KOPT-K1 (cell line): ENCODE measurements around the gene SLF2.

Experiments used
- H3K27ac ChIP-seq: fragments of 200-600 bp; sonication (generic); 2 replicates; pipeline ENCODE4 v1.5.1; 2016; ENCODE audit warnings: antibody characterized with exemption, mild to moderate bottlenecking, low read depth, low read length; ENCODE audit not compliant: poor library complexity, severe bottlenecking
- H3K36me3 ChIP-seq: fragments of 200-600 bp; sonication (generic); 2 replicates; pipeline ENCODE4 v1.5.1; 2017; ENCODE audit warnings: antibody characterized with exemption, mild to moderate bottlenecking, low read length, moderate library complexity; ENCODE audit not compliant: insufficient read depth
- H3K9me3 ChIP-seq: fragments of 200-600 bp; sonication (generic); 2 replicates; pipeline ENCODE4 v1.5.1; 2017; ENCODE audit warnings: antibody characterized with exemption, low read length, mild to moderate bottlenecking; ENCODE audit not compliant: insufficient read depth, poor library complexity, severe bottlenecking

Gene SLF2

DNA sequence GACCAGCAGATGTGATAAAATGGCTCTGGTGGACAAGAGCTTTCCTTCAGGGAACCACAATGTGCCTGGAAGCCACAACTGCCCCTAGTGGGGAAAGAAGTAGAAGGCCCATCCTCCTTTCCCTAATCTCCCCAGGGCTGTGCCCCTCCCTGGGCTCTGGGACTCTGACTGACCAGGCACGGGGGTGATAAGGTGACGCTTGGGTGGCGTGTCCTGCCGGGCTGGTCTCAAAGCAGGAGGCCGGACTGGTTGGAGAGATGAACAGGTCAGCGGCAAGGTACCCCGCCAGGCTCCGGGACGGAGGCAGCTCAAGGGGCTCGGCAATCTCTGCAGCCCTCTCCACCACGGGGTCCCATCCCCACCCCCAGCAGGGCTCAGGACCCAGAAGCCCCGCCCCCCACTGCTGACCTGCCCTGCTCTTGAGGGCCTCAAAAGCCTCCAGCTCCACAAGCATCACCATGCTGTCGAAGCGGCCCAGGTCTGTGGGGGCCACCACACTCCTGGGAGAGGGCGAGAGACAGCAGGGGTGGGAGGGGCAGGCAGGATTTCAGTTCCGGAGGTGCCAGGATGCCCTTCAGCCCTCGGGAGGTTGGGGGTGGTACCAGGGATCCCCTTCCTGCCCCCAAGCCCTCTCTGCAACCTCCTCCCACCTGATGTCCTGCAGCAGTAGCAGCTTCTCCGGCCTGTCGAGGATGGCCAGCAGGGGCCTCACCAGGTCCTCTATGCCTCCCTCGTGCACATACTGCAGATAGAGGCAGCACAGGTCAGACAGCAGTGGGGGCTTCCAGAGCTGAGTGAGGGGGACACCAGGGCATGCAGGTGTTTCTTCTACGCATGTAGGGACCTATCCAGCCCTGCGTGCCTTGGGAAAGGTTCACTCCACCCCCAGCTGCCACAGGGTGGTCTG, 99.0 kb downstream of the SLF2 start:
- Histone ChIP-seq H3K36me3 (no peaks in the 10 kb centered on the region), H3K27ac (no peak overlapping the region), H3K9me3 (no peaks in the 10 kb centered on the region)

GRCh38 chr10:101012525-101013364, 100.0 kb downstream of the SLF2 start:
- no peaks in the 10 kb centered on the region for H3K9me3 ChIP-seq
- no peaks in the 10 kb centered on the region for H3K36me3 ChIP-seq
- no peak overlapping the region for H3K27ac ChIP-seq

DNA sequence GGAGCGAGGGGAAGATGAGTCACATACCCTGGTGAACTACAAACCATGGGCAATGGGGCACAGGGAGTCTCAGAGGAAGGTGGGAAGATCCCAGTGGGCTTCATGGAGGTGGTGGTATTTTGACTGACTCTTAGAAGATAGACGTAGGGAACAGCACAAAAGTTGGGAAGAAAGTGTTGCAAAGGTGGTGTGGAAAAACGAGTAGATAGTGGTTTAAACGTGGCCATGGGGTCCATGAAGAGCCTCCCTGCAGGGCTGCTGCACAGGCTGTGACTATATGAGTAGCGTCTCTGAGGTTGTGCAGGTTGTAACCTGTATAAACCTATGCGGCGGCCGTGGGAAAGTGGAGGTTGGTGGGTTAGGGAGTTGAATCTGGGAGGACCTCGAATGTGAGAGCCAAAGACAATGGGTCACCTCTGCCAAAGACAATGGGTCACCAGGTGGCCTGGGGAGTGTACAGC, 100.6 kb downstream of the SLF2 start:
- no peak overlapping the region for H3K27ac ChIP-seq
- H3K9me3 ChIP-seq = no peaks in the 10 kb centered on the region

DNA sequence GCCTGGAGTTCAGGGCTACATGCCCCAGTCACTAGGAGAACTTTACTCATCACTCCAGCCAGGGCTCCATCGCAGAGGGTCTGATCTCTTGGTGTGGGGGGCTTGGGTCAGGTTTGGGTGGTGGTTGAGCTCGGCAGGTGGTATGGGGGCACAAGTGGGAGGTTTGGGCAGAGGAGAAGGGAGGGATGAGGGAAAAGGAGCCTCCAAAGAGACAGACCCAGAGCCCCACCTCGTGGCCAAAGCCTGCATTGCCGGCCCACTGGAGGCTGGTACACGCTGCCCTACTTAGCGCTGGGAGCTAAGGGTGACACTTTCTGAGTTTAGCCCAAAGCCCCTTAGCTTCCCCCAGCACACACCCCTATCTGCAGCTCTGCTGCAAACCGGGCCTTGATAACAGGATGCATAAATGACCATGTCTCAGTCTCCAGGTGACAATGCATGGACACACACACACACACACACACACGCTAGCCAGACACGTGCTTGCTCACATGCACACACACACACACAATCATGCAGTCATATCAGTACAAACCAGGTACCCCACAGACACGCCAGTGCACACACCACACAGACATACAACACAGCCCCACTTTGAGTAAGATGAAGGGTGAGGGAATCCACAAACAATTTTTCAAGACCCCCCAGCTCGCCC, 101.6 kb downstream of the SLF2 start:
- Histone ChIP-seq H3K27ac (no peak overlapping the region), H3K36me3 (no peaks in the 10 kb centered on the region), H3K9me3 (no peaks in the 10 kb centered on the region)

More for the DNA sequence above, 100.6 kb downstream of the SLF2 start:
- H3K36me3 ChIP-seq = no peaks in the 10 kb centered on the region
